Measurements from ENCODE around the gene ASCC3.
A peak's percentile ranks its signal among the peaks of the same experiment; 100 is the strongest.

ASCC3 gene

GRCh38 chr6:100475554-100476320 lies 405.4 kb downstream of the ASCC3 start:
- peaks cover 15% of the 10 kb centered on the region for H3K4me1 Mint-ChIP-seq
- H3K27ac Mint-ChIP-seq: no peak overlapping the region
- DNase-seq: no peak
- H3K4me3 Mint-ChIP-seq: no peak overlapping the region
- H3K9me3 Mint-ChIP-seq: peaks cover 13% of the 10 kb centered on the region
- H3K36me3 Mint-ChIP-seq (ENCODE audit: low read depth): no peaks in the 10 kb centered on the region
- TF ChIP-seq CTCF (IDR thresholded peaks at IDR 0.05): no peak
- peaks cover 51% of the 10 kb centered on the region for H3K27me3 Mint-ChIP-seq (ENCODE audit: low read depth, poor library complexity)

- Mint-ChIP-seq H3K9me3 (peaks cover 13% of the 10 kb centered on the region), H3K27me3 (ENCODE audit: low read depth, poor library complexity) (peaks cover 76% of the 10 kb centered on the region), H3K4me1 (peaks cover 14% of the 10 kb centered on the region), H3K4me3 (no peak overlapping the region), H3K27ac (no peak overlapping the region), H3K36me3 (ENCODE audit: low read depth) (no peaks in the 10 kb centered on the region)
- no peak for DNase-seq
- TF ChIP-seq CTCF (IDR thresholded peaks at IDR 0.05): no peak
Observed at GRCh38 chr6:100473182-100473581, 407.9 kb downstream of the ASCC3 start.

- peaks cover 19% of the 10 kb centered on the region for H3K4me1 Mint-ChIP-seq
- H3K27ac Mint-ChIP-seq: no peak overlapping the region
- H3K36me3 Mint-ChIP-seq (ENCODE audit: low read depth): no peaks in the 10 kb centered on the region
- TF ChIP-seq CTCF (IDR thresholded peaks at IDR 0.05): no peak
- no peak overlapping the region for H3K4me3 Mint-ChIP-seq
- no peak for DNase-seq
- H3K27me3 Mint-ChIP-seq (ENCODE audit: low read depth, poor library complexity): peaks cover 81% of the 10 kb centered on the region
- H3K9me3 Mint-ChIP-seq: peaks cover 13% of the 10 kb centered on the region
Observed at GRCh38 chr6:100472674-100473073, 408.5 kb downstream of the ASCC3 start.

- Mint-ChIP-seq H3K4me3 (no peak overlapping the region), H3K27me3 (ENCODE audit: low read depth, poor library complexity) (peaks cover 91% of the 10 kb centered on the region), H3K36me3 (ENCODE audit: low read depth) (no peaks in the 10 kb centered on the region), H3K4me1 (peaks cover 40% of the 10 kb centered on the region), H3K9me3 (no peaks in the 10 kb centered on the region), H3K27ac (no peak overlapping the region)
- DNase-seq: no peak
- TF ChIP-seq CTCF (IDR thresholded peaks at IDR 0.05): no peak
Observed at GRCh38 chr6:100470422-100471120, 410.6 kb downstream of the ASCC3 start.

GRCh38 chr6:100469101-100469859 lies 411.8 kb downstream of the ASCC3 start:
- Mint-ChIP-seq H3K4me1 (peaks cover 45% of the 10 kb centered on the region), H3K4me3 (peak overlapping the region; percentile 65), H3K27me3 (ENCODE audit: low read depth, poor library complexity) (peaks cover 99% of the 10 kb centered on the region), H3K9me3 (no peaks in the 10 kb centered on the region), H3K36me3 (ENCODE audit: low read depth) (no peaks in the 10 kb centered on the region), H3K27ac (no peak overlapping the region)
- TF ChIP-seq CTCF (IDR thresholded peaks at IDR 0.05): no peak
- DNase-seq: peak; percentile 51
